SU-DHL-6 (cell line): ENCODE results near the gene CRYBG1.
"Not testable (repeated sequence)": the region's sequence is repeated elsewhere in the genome, so short reads cannot be mapped to it uniquely, and the experiment has no call there.

Source experiments
- EZH2phosphoT487 ChIP-seq: fragments of 200-600 bp; sonication (generic), shearing (Covaris generic); conservative IDR thresholded peaks from 2 replicates; pipeline ENCODE4 v1.6.1; 2018; ENCODE audit warnings: mild to moderate bottlenecking, antibody characterized with exemption, low read length, moderate library complexity, mixed read lengths
- TF ChIP-seq, protein P1 (sequence below): fragments of 200-600 bp; sonication (generic); IDR thresholded peaks from one replicate; pipeline ENCODE4 v1.5.1; 2017; ENCODE audit warnings: antibody characterized with exemption, mild to moderate bottlenecking, low read length, moderate library complexity; ENCODE audit not compliant: insufficient read depth, poor library complexity, severe bottlenecking

- TF ChIP-seq, protein P1, sequence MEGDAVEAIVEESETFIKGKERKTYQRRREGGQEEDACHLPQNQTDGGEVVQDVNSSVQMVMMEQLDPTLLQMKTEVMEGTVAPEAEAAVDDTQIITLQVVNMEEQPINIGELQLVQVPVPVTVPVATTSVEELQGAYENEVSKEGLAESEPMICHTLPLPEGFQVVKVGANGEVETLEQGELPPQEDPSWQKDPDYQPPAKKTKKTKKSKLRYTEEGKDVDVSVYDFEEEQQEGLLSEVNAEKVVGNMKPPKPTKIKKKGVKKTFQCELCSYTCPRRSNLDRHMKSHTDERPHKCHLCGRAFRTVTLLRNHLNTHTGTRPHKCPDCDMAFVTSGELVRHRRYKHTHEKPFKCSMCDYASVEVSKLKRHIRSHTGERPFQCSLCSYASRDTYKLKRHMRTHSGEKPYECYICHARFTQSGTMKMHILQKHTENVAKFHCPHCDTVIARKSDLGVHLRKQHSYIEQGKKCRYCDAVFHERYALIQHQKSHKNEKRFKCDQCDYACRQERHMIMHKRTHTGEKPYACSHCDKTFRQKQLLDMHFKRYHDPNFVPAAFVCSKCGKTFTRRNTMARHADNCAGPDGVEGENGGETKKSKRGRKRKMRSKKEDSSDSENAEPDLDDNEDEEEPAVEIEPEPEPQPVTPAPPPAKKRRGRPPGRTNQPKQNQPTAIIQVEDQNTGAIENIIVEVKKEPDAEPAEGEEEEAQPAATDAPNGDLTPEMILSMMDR = not testable (repeated sequence)
- TF ChIP-seq EZH2phosphoT487 = not testable (repeated sequence)
These were observed 44.5 kb downstream of the CRYBG1 start for GRCh38 chr6:106405044-106405443.
